NK-92 treated with Interleukin-12 subunit alpha and Interleukin-12 subunit beta, amount 100 ng/mL, for 24 hours (cell line): ENCODE measurements around the gene CAMK2B.
"Not testable (repeated sequence)": the region's sequence is repeated elsewhere in the genome, so short reads cannot be mapped to it uniquely, and the experiment has no call there.

Source experiments
- DNase-seq: peaks from one replicate; lab custom pipeline; 2025; lab: John Stamatoyannopoulos, UW

The CAMK2B gene

GRCh38 chr7:44215531-44215930, 109.9 kb downstream of the CAMK2B start:
- DNase-seq = no peak

GRCh38 chr7:44213877-44214388, 111.5 kb downstream of the CAMK2B start:
- no peak for DNase-seq

- DNase-seq = no peak
These were observed 112.1 kb downstream of the CAMK2B start for GRCh38 chr7:44213206-44213876.

GRCh38 chr7:44212581-44213184, 112.7 kb downstream of the CAMK2B start:
- DNase-seq = no peak

GRCh38 chr7:44212018-44212417, 113.4 kb downstream of the CAMK2B start:
- no peak for DNase-seq

- no peak for DNase-seq
These were observed 114.2 kb downstream of the CAMK2B start for GRCh38 chr7:44211126-44211675.

- no peak for DNase-seq
These were observed 115.3 kb downstream of the CAMK2B start for GRCh38 chr7:44210107-44210506.

- DNase-seq = no peak
These were observed 117.3 kb downstream of the CAMK2B start for GRCh38 chr7:44208085-44208484.

- no peak for DNase-seq
These were observed 119.4 kb downstream of the CAMK2B start for GRCh38 chr7:44206008-44206407.

GRCh38 chr7:44201813-44202212, 123.6 kb downstream of the CAMK2B start:
- DNase-seq = no peak

GRCh38 chr7:44200699-44201461, 124.5 kb downstream of the CAMK2B start, which contains the start of gene YKT6:
Gene YKT6 (plus strand): TSS chr7:44200978. CDS start chr7:44201136, 158 bp downstream.
- peak; percentile 88 for DNase-seq

GRCh38 chr7:44200163-44200562, 125.2 kb downstream of the CAMK2B start:
- DNase-seq = not testable (repeated sequence)

GRCh38 chr7:44197474-44197873, 127.9 kb downstream of the CAMK2B start:
- no peak for DNase-seq

GRCh38 chr7:44196450-44196872, 128.9 kb downstream of the CAMK2B start:
- DNase-seq = no peak

GRCh38 chr7:44195889-44196288, 129.5 kb downstream of the CAMK2B start:
- no peak for DNase-seq

- DNase-seq = no peak
These were observed 130.7 kb downstream of the CAMK2B start for GRCh38 chr7:44194562-44195145.

GRCh38 chr7:44194069-44194468, 131.3 kb downstream of the CAMK2B start:
- DNase-seq = no peak

- no peak for DNase-seq
These were observed 132.2 kb downstream of the CAMK2B start for GRCh38 chr7:44193011-44193802.

GRCh38 chr7:44191171-44191570, 134.2 kb downstream of the CAMK2B start:
- DNase-seq = no peak

- no peak for DNase-seq
These were observed 135.2 kb downstream of the CAMK2B start for GRCh38 chr7:44189993-44190872.
